Stimulated activated CD8-positive, alpha-beta memory T cell treated with anti-CD3 and anti-CD28 coated beads, Interleukin-7, amount 100 ng/mL, for 4 hours (primary cell): ENCODE measurements around the gene CPA3.

Experiments used
- DNase-seq, 2 donors: peaks; one replicate each; pipeline ENCODE4 v3.0.0-alpha.2; 2020; ENCODE audit warnings: low read depth in 2 of 2

The CPA3 gene

GRCh38 chr3:148865049-148865448, at the start of gene CPA3:
Gene CPA3, plus strand, starts transcription at chr3:148865296. Its CDS starts 12 bp downstream, at chr3:148865308.
- DNase-seq: no peak

GRCh38 chr3:148815316-148816110, 49.6 kb upstream of the CPA3 start:
- no peak for DNase-seq

- no peak for DNase-seq
These were observed 48.7 kb upstream of the CPA3 start for GRCh38 chr3:148816427-148816826.

GRCh38 chr3:148816981-148817525, 48.0 kb upstream of the CPA3 start:
- no peak for DNase-seq

GRCh38 chr3:148820361-148821245, 44.5 kb upstream of the CPA3 start:
- no peak for DNase-seq

GRCh38 chr3:148823026-148823425, 42.1 kb upstream of the CPA3 start:
- DNase-seq: no peak

GRCh38 chr3:148825476-148825875, 39.6 kb upstream of the CPA3 start:
- no peak for DNase-seq

- no peak for DNase-seq
These were observed 37.5 kb upstream of the CPA3 start, which contains the start of gene CPB1 for GRCh38 chr3:148827585-148827984. Gene CPB1, plus strand, starts transcription at chr3:148827811. Its CDS starts 13 bp downstream, at chr3:148827824.

GRCh38 chr3:148828136-148828690, 36.9 kb upstream of the CPA3 start:
- no peak for DNase-seq

GRCh38 chr3:148829926-148830325, 35.2 kb upstream of the CPA3 start:
- DNase-seq: no peak

GRCh38 chr3:148833223-148833622, 31.9 kb upstream of the CPA3 start:
- no peak for DNase-seq

- DNase-seq: no peak
These were observed 25.3 kb upstream of the CPA3 start for GRCh38 chr3:148839805-148840204.

GRCh38 chr3:148840451-148840850, 24.6 kb upstream of the CPA3 start:
- DNase-seq: no peak

GRCh38 chr3:148845756-148846395, 19.2 kb upstream of the CPA3 start:
- no peak for DNase-seq

- DNase-seq: no peak
These were observed 17.7 kb upstream of the CPA3 start for GRCh38 chr3:148847351-148847750.

- no peak for DNase-seq
These were observed 16.7 kb upstream of the CPA3 start for GRCh38 chr3:148848410-148848809.

- no peak for DNase-seq
These were observed 12.7 kb upstream of the CPA3 start for GRCh38 chr3:148852271-148852992.

GRCh38 chr3:148853076-148853475, 12.0 kb upstream of the CPA3 start:
- DNase-seq: no peak

GRCh38 chr3:148854061-148854460, 11.0 kb upstream of the CPA3 start:
- no peak for DNase-seq

GRCh38 chr3:148856384-148856783, 8.7 kb upstream of the CPA3 start:
- DNase-seq: no peak

GRCh38 chr3:148857316-148857715, 7.8 kb upstream of the CPA3 start:
- no peak for DNase-seq
